H9 (cell line): ENCODE data around the gene ANKRD11. TPM values are rescaled to one million over a fixed set of nuclear protein-coding genes. Genes with fewer than 3 reads are reported as not detected.

Experiments used
- DNase-seq: peaks from one replicate; pipeline ENCODE4 v3.0.0-alpha.2; 2017
- H2AFZ ChIP-seq: one replicate; pipeline ENCODE4 v1.6.1; 2013; ENCODE audit warnings: mild to moderate bottlenecking, low read length, control low read depth, moderate library complexity
- H2AK5ac ChIP-seq: 2 replicates; pipeline ENCODE4 v1.6.1; 2013; ENCODE audit warnings: low read length, control low read depth, mixed read lengths; ENCODE audit not compliant: insufficient read length
- H2BK120ac ChIP-seq: one replicate; pipeline ENCODE4 v1.6.1; 2013; ENCODE audit warnings: low read depth, mild to moderate bottlenecking, low read length, control low read depth, inconsistent platforms; ENCODE audit not compliant: poor library complexity, severe bottlenecking
- H2BK12ac ChIP-seq: 2 replicates; pipeline ENCODE4 v1.6.1; 2013; ENCODE audit warnings: low read length, control low read depth, mixed read lengths, low read depth; ENCODE audit not compliant: insufficient read length
- H2BK15ac ChIP-seq: 2 replicates; pipeline ENCODE4 v1.6.1; 2013; ENCODE audit warnings: low read depth, low read length, control low read depth
- H2BK20ac ChIP-seq: one replicate; pipeline ENCODE4 v1.6.1; 2013; ENCODE audit warnings: low read depth, mild to moderate bottlenecking, low read length, control low read depth, inconsistent platforms; ENCODE audit not compliant: poor library complexity, severe bottlenecking
- H2BK5ac ChIP-seq: 2 replicates; pipeline ENCODE4 v1.6.1; 2013; ENCODE audit warnings: low read length, control low read depth, mixed read lengths; ENCODE audit not compliant: insufficient read length
- H3K14ac ChIP-seq: 2 replicates; pipeline ENCODE4 v1.6.1; 2013; ENCODE audit warnings: low read length, control low read depth; ENCODE audit not compliant: insufficient read depth
- H3K18ac ChIP-seq: 2 replicates; pipeline ENCODE4 v1.6.1; 2013; ENCODE audit warnings: low read depth, mild to moderate bottlenecking, mixed read lengths, low read length, control low read depth; ENCODE audit not compliant: insufficient read length
- H3K23ac ChIP-seq: 2 replicates; pipeline ENCODE4 v1.6.1; 2013; ENCODE audit warnings: low read length, control low read depth, mixed read lengths, low read depth; ENCODE audit not compliant: insufficient read length
- H3K23me2 ChIP-seq: 2 replicates; pipeline ENCODE4 v1.6.1; 2013; ENCODE audit warnings: low read depth, mild to moderate bottlenecking, mixed read lengths, low read length, control low read depth; ENCODE audit not compliant: insufficient read length, poor library complexity, severe bottlenecking
- H3K27ac ChIP-seq: 2 replicates; pipeline ENCODE4 v1.5.1; 2013; ENCODE audit warnings: low read length, control low read depth, mixed read lengths, low read depth; ENCODE audit not compliant: insufficient read length
- H3K27me3 ChIP-seq: 2 replicates; pipeline ENCODE4 v1.6.1; 2013; ENCODE audit warnings: low read length, control low read depth, inconsistent platforms; ENCODE audit not compliant: insufficient read depth
- H3K4ac ChIP-seq: 2 replicates; pipeline ENCODE4 v1.6.1; 2013; ENCODE audit warnings: low read depth, mild to moderate bottlenecking, control low read depth, inconsistent platforms, low read length, moderate library complexity
- H3K4me1 ChIP-seq: 2 replicates; pipeline ENCODE4 v1.6.1; 2013; ENCODE audit warnings: low read length, control low read depth, inconsistent platforms; ENCODE audit not compliant: insufficient read depth
- H3K4me2 ChIP-seq: 2 replicates; pipeline ENCODE4 v1.6.1; 2013; ENCODE audit warnings: low read length, control low read depth, mixed read lengths; ENCODE audit not compliant: insufficient read length, insufficient read depth
- H3K56ac ChIP-seq: 2 replicates; pipeline ENCODE4 v1.6.1; 2013; ENCODE audit warnings: low read depth, mild to moderate bottlenecking, mixed read lengths, low read length, control low read depth; ENCODE audit not compliant: insufficient read length
- H3K79me1 ChIP-seq: 2 replicates; pipeline ENCODE4 v1.6.1; 2013; ENCODE audit warnings: low read depth, mild to moderate bottlenecking, moderate library complexity, low read length, control low read depth, inconsistent platforms; ENCODE audit not compliant: insufficient read depth, poor library complexity, severe bottlenecking
- H3K79me2 ChIP-seq: 2 replicates; pipeline ENCODE4 v1.6.1; 2013; ENCODE audit warnings: low read length, control low read depth, inconsistent platforms; ENCODE audit not compliant: insufficient read depth
- H3K9ac ChIP-seq: 2 replicates; pipeline ENCODE4 v1.6.1; 2013; ENCODE audit warnings: low read length, control low read depth, mixed read lengths; ENCODE audit not compliant: insufficient read length; ENCODE audit errors: extremely low read depth
- H3K9me3 ChIP-seq: one replicate; pipeline ENCODE4 v1.6.1; 2013; ENCODE audit warnings: low read depth, low read length, inconsistent platforms; ENCODE audit not compliant: control insufficient read depth
- H3T11ph ChIP-seq: one replicate; pipeline ENCODE4 v1.6.1; 2013; ENCODE audit warnings: mild to moderate bottlenecking, low read length, control low read depth, inconsistent platforms
- H4K20me1 ChIP-seq: one replicate; pipeline ENCODE4 v1.6.1; 2013; ENCODE audit not compliant: control insufficient read depth, insufficient read length, insufficient read depth
- H4K5ac ChIP-seq: 2 replicates; pipeline ENCODE4 v1.6.1; 2013; ENCODE audit warnings: low read depth, mild to moderate bottlenecking, mixed read lengths, low read length, control low read depth; ENCODE audit not compliant: insufficient read length
- H4K8ac ChIP-seq: replicated peaks from 2 replicates; pipeline ENCODE4 v1.6.1; 2013; ENCODE audit warnings: low read length, control low read depth, mixed read lengths, low read depth; ENCODE audit not compliant: insufficient read length
- H4K91ac ChIP-seq: 2 replicates; pipeline ENCODE4 v1.6.1; 2013; ENCODE audit warnings: low read depth, mild to moderate bottlenecking, moderate library complexity, mixed read lengths, low read length, control low read depth; ENCODE audit not compliant: insufficient read length
- H3K27ac Mint-ChIP-seq, 3 experiments: 2 replicates in 2 of 3; 3 replicates in 1 of 3; pipeline ENCODE4 v1.8.0; 2020 to 2021; ENCODE audit warnings: mixed read lengths in 3 of 3, mild to moderate bottlenecking in 1 of 3, moderate library complexity in 1 of 3
- H3K27me3 Mint-ChIP-seq: 2 replicates; pipeline ENCODE4 v1.8.0; 2021; ENCODE audit warnings: low read depth, mild to moderate bottlenecking, moderate library complexity, mixed read lengths
- H3K36me3 Mint-ChIP-seq, 3 experiments: 2 replicates in 2 of 3; 3 replicates in 1 of 3; pipeline ENCODE4 v1.8.0; 2020 to 2021; ENCODE audit warnings: low read depth in 3 of 3, mixed read lengths in 3 of 3; ENCODE audit not compliant: insufficient read depth in 1 of 3
- H3K4me1 Mint-ChIP-seq, 2 experiments: 2 replicates each; pipeline ENCODE4 v1.8.0; 2020; ENCODE audit warnings: mixed read lengths in 2 of 2
- H3K4me3 Mint-ChIP-seq, 2 experiments: 2 replicates in 1 of 2; 3 replicates in 1 of 2; pipeline ENCODE4 v1.8.0; 2020 to 2021; ENCODE audit warnings: mild to moderate bottlenecking in 2 of 2, mixed read lengths in 2 of 2, moderate library complexity in 1 of 2
- H3K9me3 Mint-ChIP-seq, 2 experiments: 2 replicates in 1 of 2; 3 replicates in 1 of 2; pipeline ENCODE4 v1.8.0; 2020; ENCODE audit warnings: mild to moderate bottlenecking in 2 of 2, mixed read lengths in 2 of 2, moderate library complexity in 1 of 2
- WGBS: extraction: QIAGEN DNeasy Blood & Tissue Kit; methylation state at CpG from one replicate; pipeline ENCODE4 v1.1.7; 2013; ENCODE audit warnings: missing lambda C conversion rate, low lambda C conversion rate, mixed read lengths; ENCODE audit not compliant: insufficient read length; ENCODE audit errors: extremely low coverage; 5-methylcytosine and 5-hydroxymethylcytosine counted together
- total RNA-seq: library from RNA; stranded (reverse); gene quantifications from 2 replicates; pipeline ENCODE4 v1.2.1, GENCODE V29; 2021
- TF ChIP-seq, protein P1 (sequence below): fragments of 200-600 bp; sonication (generic); conservative IDR thresholded peaks from 3 replicates; pipeline ENCODE4 v1.8.0; 2021; ENCODE audit warnings: antibody characterized with exemption, mild to moderate bottlenecking

The ANKRD11 gene
- total RNA-seq, 1 experiment from 2014 or later: 181 TPM

DNA sequence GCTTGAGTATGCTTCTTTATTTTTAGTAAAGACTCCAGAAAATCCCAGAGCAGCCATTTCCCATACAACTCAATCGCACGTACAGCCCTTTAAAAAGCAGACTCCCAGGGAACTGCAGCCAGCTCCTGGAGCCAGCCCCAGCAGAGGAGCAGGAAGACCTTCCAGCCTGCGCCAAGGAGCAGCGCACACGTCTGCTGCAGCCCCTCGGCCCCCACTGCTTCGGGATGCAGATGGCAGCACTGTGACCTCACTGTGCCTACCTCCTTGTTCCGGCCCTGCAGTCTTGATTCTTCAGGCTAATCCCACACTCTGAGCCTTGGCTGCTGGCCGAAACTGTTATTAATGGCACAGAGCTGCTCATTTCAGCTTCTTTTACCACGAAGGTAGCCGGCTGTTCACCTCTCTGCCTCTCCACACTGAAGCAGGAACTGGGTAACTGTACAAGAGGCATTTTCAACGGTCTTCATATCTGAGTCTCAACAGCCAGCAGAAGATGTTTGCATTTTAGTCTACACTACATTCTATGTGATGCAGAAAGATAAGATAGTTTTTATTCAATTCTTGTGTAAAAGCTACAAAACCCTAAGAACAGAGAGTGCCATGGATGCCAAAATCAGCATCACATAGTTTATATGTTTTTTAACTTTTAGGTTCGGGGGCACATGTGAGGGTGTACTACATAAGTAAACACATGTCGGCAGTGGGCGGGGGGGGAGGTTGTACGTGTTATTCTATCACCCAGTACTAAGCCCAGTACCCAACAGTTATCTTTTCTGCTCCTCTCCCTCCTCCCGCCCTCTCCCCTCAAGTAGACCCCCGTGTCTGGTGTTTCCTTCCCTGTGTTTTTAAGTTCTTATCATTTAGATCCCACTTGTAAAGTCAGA is 130.9 kb downstream of the ANKRD11 start:
- WGBS: no CpG with 5 or more reads among the region's 18 CpGs
- H3K9ac ChIP-seq: no peak overlapping the region
- H3K18ac ChIP-seq: no peak overlapping the region
- no peak overlapping the region for H3K4ac ChIP-seq
- DNase-seq: no peak
- H3K4me1 Mint-ChIP-seq: peaks cover 62 to 66% of the 10 kb centered on the region in 2 experiments
- H3K27ac Mint-ChIP-seq: peak overlapping the region in 2 of 3 experiments; percentile 7 to 76; a peak in 1 of 7 replicates
- no peak overlapping the region for H2BK120ac ChIP-seq
- H4K5ac ChIP-seq: no peak overlapping the region
- no peak overlapping the region for H2AK5ac ChIP-seq
- H3K14ac ChIP-seq: no peak overlapping the region
- TF ChIP-seq, protein P1, sequence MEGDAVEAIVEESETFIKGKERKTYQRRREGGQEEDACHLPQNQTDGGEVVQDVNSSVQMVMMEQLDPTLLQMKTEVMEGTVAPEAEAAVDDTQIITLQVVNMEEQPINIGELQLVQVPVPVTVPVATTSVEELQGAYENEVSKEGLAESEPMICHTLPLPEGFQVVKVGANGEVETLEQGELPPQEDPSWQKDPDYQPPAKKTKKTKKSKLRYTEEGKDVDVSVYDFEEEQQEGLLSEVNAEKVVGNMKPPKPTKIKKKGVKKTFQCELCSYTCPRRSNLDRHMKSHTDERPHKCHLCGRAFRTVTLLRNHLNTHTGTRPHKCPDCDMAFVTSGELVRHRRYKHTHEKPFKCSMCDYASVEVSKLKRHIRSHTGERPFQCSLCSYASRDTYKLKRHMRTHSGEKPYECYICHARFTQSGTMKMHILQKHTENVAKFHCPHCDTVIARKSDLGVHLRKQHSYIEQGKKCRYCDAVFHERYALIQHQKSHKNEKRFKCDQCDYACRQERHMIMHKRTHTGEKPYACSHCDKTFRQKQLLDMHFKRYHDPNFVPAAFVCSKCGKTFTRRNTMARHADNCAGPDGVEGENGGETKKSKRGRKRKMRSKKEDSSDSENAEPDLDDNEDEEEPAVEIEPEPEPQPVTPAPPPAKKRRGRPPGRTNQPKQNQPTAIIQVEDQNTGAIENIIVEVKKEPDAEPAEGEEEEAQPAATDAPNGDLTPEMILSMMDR: no peak
- H2AFZ ChIP-seq: no peak overlapping the region
- H4K91ac ChIP-seq: no peak overlapping the region
- peaks cover 21% of the 10 kb centered on the region for H3K4me1 ChIP-seq
- H3T11ph ChIP-seq: no peak overlapping the region
- no peak overlapping the region for H2BK5ac ChIP-seq
- no peak overlapping the region for H3K4me3 Mint-ChIP-seq
- H3K23me2 ChIP-seq: no peaks in the 10 kb centered on the region
- H3K79me1 ChIP-seq: no peaks in the 10 kb centered on the region
- H3K56ac ChIP-seq: no peak overlapping the region
- no peaks in the 10 kb centered on the region for H3K36me3 Mint-ChIP-seq
- H3K27me3 ChIP-seq: no peaks in the 10 kb centered on the region
- H3K27me3 Mint-ChIP-seq: no peaks in the 10 kb centered on the region
- peaks cover 71% of the 10 kb centered on the region; the same call in 1 of the 2 replicates for H3K79me2 ChIP-seq
- no peaks in the 10 kb centered on the region for H3K9me3 ChIP-seq
- peaks cover 2% of the 10 kb centered on the region for H4K20me1 ChIP-seq
- H2BK12ac ChIP-seq: no peak overlapping the region
- H3K27ac ChIP-seq: no peak overlapping the region
- H2BK20ac ChIP-seq: no peak overlapping the region
- H3K4me2 ChIP-seq: no peak overlapping the region
- 0 out of 2 replicates have a peak overlapping the region, but pooled peaks have one; percentile 45 for H2BK15ac ChIP-seq
- no peaks in the 10 kb centered on the region for H3K9me3 Mint-ChIP-seq
- H3K23ac ChIP-seq: no peak overlapping the region
- H4K8ac ChIP-seq: no peak overlapping the region
